MM.1S (cell line): ENCODE data around the gene PAX8.

Experiments used
- DNase-seq: peaks from one replicate; pipeline ENCODE4 v3.0.0-alpha.2; 2015
- H2AFZ ChIP-seq: fragments of 300-600 bp; sonication (generic); 2 replicates; pipeline ENCODE4 v1.6.0; 2016; ENCODE audit warnings: antibody characterized with exemption, low read length
- H3F3A ChIP-seq: fragments of 300-600 bp; sonication (generic); 2 replicates; pipeline ENCODE4 v1.6.1; 2016; ENCODE audit warnings: mild to moderate bottlenecking, antibody characterized with exemption, low read length, moderate library complexity, mixed read lengths; ENCODE audit not compliant: insufficient read depth
- H3K27ac ChIP-seq: fragments of 300-600 bp; sonication (generic); 2 replicates; pipeline ENCODE4 v1.5.1; 2016; ENCODE audit warnings: mild to moderate bottlenecking, low read length
- H3K27me3 ChIP-seq: fragments of 300-600 bp; sonication (generic); replicated peaks from 2 replicates; pipeline ENCODE4 v1.6.0; 2016; ENCODE audit warnings: low read length; ENCODE audit not compliant: insufficient read depth
- H3K36me3 ChIP-seq: fragments of 300-600 bp; sonication (generic); replicated peaks from 2 replicates; pipeline ENCODE4 v1.6.1; 2016; ENCODE audit warnings: mild to moderate bottlenecking, low read length, mixed read lengths; ENCODE audit not compliant: insufficient read depth
- H3K4me1 ChIP-seq: fragments of 300-600 bp; sonication (generic); 2 replicates; pipeline ENCODE4 v1.6.1; 2016; ENCODE audit warnings: low read length, mixed read lengths
- H3K4me2 ChIP-seq: fragments of 300-600 bp; sonication (generic); 2 replicates; pipeline ENCODE4 v1.6.0; 2016; ENCODE audit warnings: low read depth, low read length
- H3K4me3 ChIP-seq: fragments of 300-600 bp; sonication (generic); 2 replicates; pipeline ENCODE4 v1.5.1; 2016; ENCODE audit warnings: low read length, mixed read lengths
- H3K79me2 ChIP-seq: fragments of 300-600 bp; sonication (generic); 2 replicates; pipeline ENCODE4 v1.6.1; 2016; ENCODE audit warnings: mixed run types, low read length, mixed read lengths
- H3K9ac ChIP-seq: fragments of 300-600 bp; sonication (generic); 2 replicates; pipeline ENCODE4 v1.6.1; 2016; ENCODE audit warnings: low read length, mixed read lengths
- H3K9me2 ChIP-seq: fragments of 300-600 bp; sonication (generic); replicated peaks from 2 replicates; pipeline ENCODE4 v1.6.1; 2016; ENCODE audit warnings: mild to moderate bottlenecking, low read length, mixed read lengths; ENCODE audit not compliant: insufficient read depth
- H3K9me3 ChIP-seq: fragments of 300-600 bp; sonication (generic); replicated peaks from 2 replicates; pipeline ENCODE4 v1.6.1; 2016; ENCODE audit warnings: mild to moderate bottlenecking, low read length, mixed read lengths; ENCODE audit not compliant: insufficient read depth
- H4K20me1 ChIP-seq: fragments of 300-600 bp; sonication (generic); 2 replicates; pipeline ENCODE4 v1.6.1; 2016; ENCODE audit warnings: mild to moderate bottlenecking, low read length, moderate library complexity, mixed read lengths; ENCODE audit not compliant: insufficient read depth
- CTCF ChIP-seq: fragments of 300-600 bp; sonication (generic); IDR thresholded peaks from 2 replicates; pipeline ENCODE4 v1.5.1; 2016; ENCODE audit warnings: antibody characterized with exemption, low read length, mixed read lengths
- EZH2 ChIP-seq: fragments of 300-600 bp; sonication (generic); optimal IDR thresholded peaks from 2 replicates; pipeline ENCODE3; 2017; ENCODE audit warnings: low read depth, mild to moderate bottlenecking, antibody characterized with exemption, low read length, mixed read lengths
- EZH2phosphoT487 ChIP-seq: fragments of 300-600 bp; sonication (generic); IDR thresholded peaks from 2 replicates; pipeline ENCODE4 v1.6.1; 2018; ENCODE audit warnings: antibody characterized with exemption, low read length

The PAX8 gene

GRCh38 chr2:113282747-113283533 is 4.2 kb upstream of the PAX8 start:
- Histone ChIP-seq H3K9ac (no peak overlapping the region), H2AFZ (no peak overlapping the region)
- no peak for TF ChIP-seq EZH2phosphoT487
- TF ChIP-seq CTCF, result no peak
- no peak for TF ChIP-seq EZH2

GRCh38 chr2:113281910-113282746 is 3.4 kb upstream of the PAX8 start:
- Histone ChIP-seq H3K79me2 (no peaks in the 10 kb centered on the region), H3K9ac (no peak overlapping the region), H3K4me3 (no peak overlapping the region), H3K4me1 (no peaks in the 10 kb centered on the region), H3F3A (no peaks in the 10 kb centered on the region), H4K20me1 (no peaks in the 10 kb centered on the region), H3K27me3 (peaks cover 13% of the 10 kb centered on the region; the same call in 1 of the 2 replicates), H3K4me2 (no peak overlapping the region), H3K27ac (no peak overlapping the region), H3K9me2 (no peaks in the 10 kb centered on the region), H3K9me3 (no peaks in the 10 kb centered on the region), H3K36me3 (no peaks in the 10 kb centered on the region), H2AFZ (no peak overlapping the region)
- no peak for DNase-seq
- no peak for TF ChIP-seq EZH2phosphoT487

More at GRCh38 chr2:113282747-113283533, 4.2 kb upstream of the PAX8 start:
- Histone ChIP-seq H3F3A (no peaks in the 10 kb centered on the region), H3K4me2 (no peak overlapping the region), H3K79me2 (no peaks in the 10 kb centered on the region), H4K20me1 (no peaks in the 10 kb centered on the region), H3K4me3 (no peak overlapping the region), H3K27me3 (peaks cover 5% of the 10 kb centered on the region; the same call in 1 of the 2 replicates), H3K9me2 (no peaks in the 10 kb centered on the region), H3K9me3 (no peaks in the 10 kb centered on the region), H3K4me1 (no peaks in the 10 kb centered on the region), H3K36me3 (no peaks in the 10 kb centered on the region), H3K27ac (no peak overlapping the region)
- no peak for DNase-seq

GRCh38 chr2:113278073-113278741 is 514 bp downstream of the PAX8 start:
- Histone ChIP-seq H3F3A (no peaks in the 10 kb centered on the region), H3K4me2 (no peak overlapping the region), H4K20me1 (no peaks in the 10 kb centered on the region), H3K36me3 (no peaks in the 10 kb centered on the region), H3K4me3 (no peak overlapping the region), H3K4me1 (no peaks in the 10 kb centered on the region), H3K79me2 (no peaks in the 10 kb centered on the region), H2AFZ (no peak overlapping the region), H3K27ac (no peak overlapping the region), H3K27me3 (peaks cover 20% of the 10 kb centered on the region; the same call in 1 of the 2 replicates), H3K9me2 (no peaks in the 10 kb centered on the region), H3K9me3 (no peaks in the 10 kb centered on the region), H3K9ac (no peak overlapping the region)
- TF ChIP-seq EZH2phosphoT487 (no peak), CTCF (no peak), EZH2 (no peak)
- no peak for DNase-seq
